Skeletal muscle cell (primary cell): ENCODE data around the gene TNPO3.

Experiments used
- DNase-seq: peaks from one replicate; pipeline ENCODE4 v3.0.0-alpha.2; 2010; ENCODE audit warnings: low read depth
- H3K4me3 ChIP-seq: 2 replicates; pipeline ENCODE4 v1.5.1; 2011; ENCODE audit warnings: low read depth, mild to moderate bottlenecking, control low read depth, low read length, moderate library complexity

The TNPO3 gene

DNA sequence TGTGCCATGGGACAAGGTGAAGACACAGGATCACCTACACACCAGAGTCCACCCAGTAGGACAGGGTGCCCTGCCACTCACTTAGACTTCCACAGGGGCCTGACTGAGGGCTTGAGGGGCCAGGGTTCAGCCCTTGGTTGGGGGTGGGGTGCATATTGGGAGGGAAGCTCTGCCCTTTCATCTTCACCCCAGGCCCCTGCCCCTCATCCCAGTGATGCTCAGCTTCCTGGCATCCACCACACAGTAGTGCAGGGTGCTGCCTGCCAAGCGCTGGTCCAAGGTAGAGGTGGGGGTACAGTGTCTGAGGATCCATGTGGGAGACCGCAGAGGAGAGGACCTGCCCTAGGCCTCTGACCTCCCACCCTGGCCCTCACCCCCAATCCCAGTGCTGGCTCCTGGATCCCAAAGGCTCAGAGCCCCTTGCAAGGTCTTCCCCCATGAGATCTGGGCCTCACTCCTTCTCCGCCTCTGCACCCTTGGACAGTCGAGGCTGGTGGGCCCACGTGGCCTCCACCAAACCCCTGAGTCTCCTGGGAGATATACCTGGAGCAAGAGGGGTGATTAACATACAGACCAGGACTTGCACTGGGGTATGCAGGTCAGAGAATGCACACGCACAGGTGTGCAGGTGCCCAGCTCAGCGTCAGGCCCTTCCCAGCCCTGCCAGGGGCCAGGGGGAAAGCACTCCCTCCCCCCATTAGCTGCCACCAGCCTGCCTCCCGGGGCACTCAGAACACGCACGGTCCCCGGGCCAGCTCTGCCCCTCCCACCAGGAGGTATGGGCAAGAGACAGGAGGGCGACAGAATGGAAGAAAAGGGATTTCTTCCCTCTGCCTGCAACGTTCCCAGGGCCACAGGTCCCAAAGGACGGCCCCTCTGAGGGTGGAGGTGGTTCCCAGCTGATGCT lies 125.8 kb downstream of the TNPO3 start:
- H3K4me3 ChIP-seq, result no peak overlapping the region
- DNase-seq, result no peak

DNA sequence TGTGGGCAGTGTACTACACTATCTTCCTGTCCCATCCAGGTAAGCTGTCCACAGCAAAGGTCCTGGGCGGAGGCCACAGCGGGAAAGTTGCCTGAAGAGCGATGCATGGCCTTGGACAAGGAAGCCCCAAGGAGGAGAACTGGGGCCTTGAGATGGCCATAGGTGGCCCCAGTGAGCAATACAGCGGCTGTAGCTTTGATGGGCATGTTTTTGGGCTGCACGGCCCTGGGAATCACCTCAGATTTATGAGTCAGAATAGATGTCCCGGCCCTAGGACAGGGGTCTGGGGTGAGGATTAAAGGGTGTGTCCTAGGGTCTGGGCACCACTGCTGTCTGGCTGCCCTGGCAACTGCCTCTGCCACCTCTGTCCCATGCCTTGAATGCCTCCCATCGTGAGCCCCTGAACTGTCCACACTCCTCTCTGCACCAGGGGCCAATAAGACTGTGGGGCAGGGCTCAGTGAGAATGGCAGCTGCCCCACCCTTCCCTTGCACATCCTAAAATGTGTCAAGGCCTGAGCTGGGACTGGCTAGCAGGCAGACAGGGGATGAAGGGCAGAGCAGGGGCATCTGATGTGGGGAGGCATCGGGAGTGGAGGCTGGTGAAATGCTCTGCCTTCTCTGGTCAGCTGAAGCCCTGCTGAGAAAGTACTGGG lies 126.6 kb downstream of the TNPO3 start:
- no peak overlapping the region for H3K4me3 ChIP-seq
- DNase-seq, result no peak

DNA sequence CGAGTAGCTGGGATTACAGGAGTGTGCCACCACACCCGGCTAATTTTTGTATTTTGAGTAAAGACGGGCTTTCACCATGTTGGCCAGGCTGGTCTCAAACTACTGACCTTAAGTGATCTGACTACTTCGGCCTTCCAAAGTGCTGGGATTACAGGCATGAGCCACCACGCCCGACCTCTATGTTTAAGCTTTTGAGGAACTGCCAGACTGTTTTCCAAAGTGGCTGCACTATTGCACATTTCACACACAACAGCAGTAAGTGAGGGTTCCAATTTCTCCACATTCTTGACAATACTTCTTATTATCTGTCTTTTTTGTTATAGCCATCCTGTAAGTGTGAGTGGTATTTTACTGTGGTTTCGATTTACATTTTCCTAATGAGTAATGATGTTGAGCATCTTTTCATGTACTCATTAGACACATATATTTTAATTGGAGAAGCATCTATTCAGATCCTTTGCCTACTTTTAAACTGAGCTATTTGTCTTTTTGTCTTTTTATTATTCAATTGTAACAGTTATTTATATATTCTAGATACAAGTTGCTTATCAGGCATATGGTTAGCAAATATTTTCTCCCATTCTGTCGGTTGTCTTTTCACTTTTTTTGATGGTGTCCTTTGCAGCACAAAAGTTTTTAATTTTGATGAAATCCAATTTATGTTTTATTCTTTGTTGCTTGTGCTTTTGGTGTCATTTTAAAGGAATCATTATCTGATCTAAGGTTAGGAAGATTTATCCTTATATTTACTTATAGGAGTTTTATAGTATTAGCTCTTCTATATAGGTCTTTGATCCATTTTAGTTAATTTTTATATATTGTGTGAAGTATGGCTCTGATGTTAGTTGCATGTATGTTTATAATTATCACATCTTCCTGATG lies 130.0 kb downstream of the TNPO3 start:
- no peak for DNase-seq

DNA sequence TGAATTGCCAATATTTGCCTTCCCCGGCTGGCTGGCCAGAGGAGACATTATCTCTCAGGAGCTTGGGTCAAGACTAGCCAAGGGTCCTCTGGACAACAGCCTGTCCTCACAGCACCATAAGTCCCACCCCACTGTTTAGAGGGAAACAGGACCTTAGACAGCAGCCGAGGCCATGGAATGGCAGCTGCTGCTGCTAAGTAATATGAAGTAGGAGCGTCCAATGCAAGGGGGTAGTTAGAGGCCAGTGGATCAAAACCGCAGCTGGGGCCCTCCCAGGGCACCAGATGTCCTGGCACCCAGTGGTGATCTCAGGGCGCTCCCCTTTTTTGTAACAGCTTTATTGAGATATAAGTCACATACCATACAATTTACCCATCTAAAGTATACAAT lies 131.5 kb downstream of the TNPO3 start:
- no peak for DNase-seq
- H3K4me3 ChIP-seq, result no peak overlapping the region

More for the DNA sequence above, 130.0 kb downstream of the TNPO3 start:
- H3K4me3 ChIP-seq, result no peak overlapping the region

GRCh38 chr7:128922496-128923410 lies 132.2 kb downstream of the TNPO3 start:
- H3K4me3 ChIP-seq, result no peak overlapping the region
- no peak for DNase-seq

GRCh38 chr7:128921866-128922440 lies 133.0 kb downstream of the TNPO3 start:
- no peak for DNase-seq
- no peak overlapping the region for H3K4me3 ChIP-seq

DNA sequence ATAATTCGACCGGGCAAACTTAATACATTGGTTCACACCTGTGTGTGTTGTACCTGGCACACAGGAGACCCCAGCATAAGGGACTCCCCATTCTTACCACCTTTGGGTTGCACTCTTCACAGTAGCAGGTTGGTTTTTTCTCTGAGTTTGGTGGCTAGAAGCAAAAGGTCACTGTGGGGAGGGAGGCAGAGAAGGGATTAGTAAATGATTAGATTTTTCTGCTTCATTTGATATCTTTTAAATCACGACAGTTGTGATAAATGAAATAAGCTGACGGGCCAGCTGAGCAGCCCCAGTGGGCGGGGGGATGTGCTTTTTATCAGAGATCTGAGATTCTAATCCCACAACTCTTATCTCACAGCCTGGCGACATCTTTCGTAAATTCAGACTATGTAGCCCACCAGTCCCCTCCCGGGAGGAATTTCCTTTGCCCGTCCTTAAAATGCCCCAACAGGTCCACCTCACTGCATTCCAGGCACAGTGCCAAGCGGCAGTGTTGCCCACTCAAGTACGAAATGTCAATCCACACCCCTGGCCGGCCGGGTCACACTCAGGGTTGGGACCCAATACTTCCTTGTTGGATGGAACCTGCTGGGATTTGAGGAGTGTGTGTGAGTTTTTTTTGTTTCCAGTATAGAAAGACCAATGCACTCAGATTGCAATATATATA lies 133.9 kb downstream of the TNPO3 start:
- H3K4me3 ChIP-seq, result no peak overlapping the region
- DNase-seq, result no peak

DNA sequence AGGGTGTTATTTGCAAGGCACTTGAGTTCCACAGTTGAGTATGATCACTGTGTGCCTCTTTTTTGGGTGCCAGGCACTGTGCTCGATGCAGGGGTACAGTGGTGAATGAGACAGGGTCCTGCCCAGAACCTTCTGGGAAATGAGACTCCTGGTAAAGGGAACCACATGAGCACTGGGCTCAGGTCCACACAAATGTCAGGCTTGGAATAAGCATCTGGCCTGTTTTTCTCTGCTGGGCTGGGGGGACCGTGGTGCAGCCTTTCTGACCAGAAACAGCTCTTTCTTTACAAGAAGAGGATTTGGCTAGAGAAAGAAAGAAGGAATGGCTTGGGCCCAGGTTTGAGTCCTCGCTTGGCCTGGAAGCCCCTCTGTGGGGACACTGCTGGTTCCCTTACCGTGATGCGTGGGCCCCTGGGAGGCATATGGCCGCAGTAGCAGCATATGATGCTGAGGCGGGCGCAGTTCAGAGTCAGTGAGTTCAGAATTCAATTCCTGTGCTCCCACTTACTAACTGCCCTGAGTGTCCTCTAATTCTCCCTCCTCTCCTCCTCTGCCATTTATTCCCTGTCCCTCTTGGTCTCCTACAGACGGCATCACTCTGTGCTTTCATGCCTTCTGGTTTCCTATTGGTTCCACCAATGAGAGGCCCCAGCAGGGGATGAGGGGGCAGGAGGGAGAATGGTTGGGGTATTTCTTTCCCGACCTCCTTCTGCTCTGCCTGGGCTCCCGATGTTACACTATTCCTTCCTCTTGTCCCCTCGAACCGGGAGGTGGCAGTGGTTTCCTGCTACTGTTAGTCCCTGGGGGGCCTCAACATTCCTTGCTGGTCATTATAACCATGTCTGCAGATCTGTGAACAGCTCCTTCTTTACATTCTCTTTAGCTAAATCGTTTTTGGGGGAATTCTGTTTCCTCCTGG lies 134.8 kb downstream of the TNPO3 start:
- H3K4me3 ChIP-seq, result no peak overlapping the region
- DNase-seq, result no peak

GRCh38 chr7:128919241-128919640 lies 135.7 kb downstream of the TNPO3 start:
- DNase-seq, result no peak
- no peak overlapping the region for H3K4me3 ChIP-seq

GRCh38 chr7:128918016-128918665 lies 136.8 kb downstream of the TNPO3 start:
- H3K4me3 ChIP-seq, result no peak overlapping the region
- DNase-seq, result no peak

- no peak overlapping the region for H3K4me3 ChIP-seq
- DNase-seq, result no peak
Observed at GRCh38 chr7:128917122-128917521, 137.8 kb downstream of the TNPO3 start.

DNA sequence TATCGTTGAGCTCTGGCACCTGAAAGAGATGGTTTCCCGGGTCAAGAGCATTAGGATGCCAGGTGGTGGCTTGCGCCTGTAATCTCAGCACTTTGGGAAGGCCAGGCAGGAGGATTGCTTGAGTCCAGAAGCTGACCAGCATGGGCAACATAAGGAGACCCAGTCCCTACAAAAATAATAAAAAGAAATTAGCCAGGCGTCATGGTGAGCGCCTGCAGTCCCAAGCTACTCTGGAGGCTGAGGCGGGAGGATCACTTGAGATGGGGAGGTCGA lies 138.3 kb downstream of the TNPO3 start:
- H3K4me3 ChIP-seq, result no peak overlapping the region
- DNase-seq, result no peak

GRCh38 chr7:128915841-128916642 lies 138.9 kb downstream of the TNPO3 start:
- H3K4me3 ChIP-seq, result no peak overlapping the region

DNA sequence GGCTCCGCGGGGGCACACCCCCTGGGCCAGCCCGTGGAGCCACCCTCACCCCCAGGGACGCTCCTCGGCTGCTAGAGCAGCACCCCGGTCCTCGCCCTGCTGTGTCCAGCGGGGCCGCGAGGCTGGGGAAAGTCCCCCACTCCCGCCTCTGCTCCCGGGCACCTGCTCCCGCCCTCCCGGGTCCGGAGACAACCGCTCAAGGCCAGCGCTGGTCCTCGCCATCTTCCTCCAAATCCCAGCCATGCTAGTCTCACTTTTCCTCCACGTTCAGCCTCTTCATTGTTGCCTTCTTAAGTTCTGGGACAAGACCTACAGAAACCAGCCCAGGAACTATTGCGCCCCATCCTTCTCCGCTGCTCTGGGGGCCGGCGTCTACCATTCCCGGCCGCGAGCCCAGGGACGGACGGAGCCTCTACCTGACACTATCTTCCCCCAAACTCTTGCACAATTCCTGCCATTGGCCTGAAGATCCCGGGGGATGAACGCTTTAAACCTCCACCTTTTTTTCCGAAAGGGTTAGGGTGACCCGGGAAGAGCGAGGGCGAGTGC lies 139.6 kb downstream of the TNPO3 start:
- H3K4me3 ChIP-seq, result no peak overlapping the region
- no peak for DNase-seq

More at GRCh38 chr7:128915841-128916642, 138.9 kb downstream of the TNPO3 start:
- no peak for DNase-seq

- no peak for DNase-seq
- H3K4me3 ChIP-seq, result no peak overlapping the region
Observed at GRCh38 chr7:128914566-128915151, 140.3 kb downstream of the TNPO3 start.
